ENCODE measurements around the gene PI4KA.
A peak's percentile ranks its signal among the peaks of the same experiment; 100 is the strongest.

Gene PI4KA

GRCh38 chr22:20881869-20882815 lies 23.5 kb upstream of the PI4KA start:
- DNase-seq (ENCODE audit: low read depth, low spot score) = no peak

DNA sequence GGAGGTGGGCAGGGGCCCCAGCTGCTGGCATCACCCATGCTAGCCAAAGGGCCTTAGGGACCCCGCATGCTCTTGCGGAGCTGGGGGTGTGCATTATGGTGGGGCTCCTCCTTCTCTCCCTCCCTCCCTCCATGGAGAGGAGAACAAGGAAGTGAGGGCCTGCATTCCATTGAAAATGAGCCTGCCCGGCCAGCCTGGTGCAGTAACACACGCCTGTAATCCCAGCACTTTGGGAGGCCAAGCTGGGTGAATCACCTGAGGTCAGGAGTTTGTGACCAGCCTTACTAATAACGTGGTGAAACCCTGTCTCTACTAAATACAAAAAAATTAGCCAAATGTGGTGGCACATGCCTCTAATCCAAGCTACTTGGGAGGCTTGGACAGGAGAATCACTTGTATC lies 22.6 kb upstream of the PI4KA start:
- DNase-seq (ENCODE audit: low read depth, low spot score) = no peak

DNA sequence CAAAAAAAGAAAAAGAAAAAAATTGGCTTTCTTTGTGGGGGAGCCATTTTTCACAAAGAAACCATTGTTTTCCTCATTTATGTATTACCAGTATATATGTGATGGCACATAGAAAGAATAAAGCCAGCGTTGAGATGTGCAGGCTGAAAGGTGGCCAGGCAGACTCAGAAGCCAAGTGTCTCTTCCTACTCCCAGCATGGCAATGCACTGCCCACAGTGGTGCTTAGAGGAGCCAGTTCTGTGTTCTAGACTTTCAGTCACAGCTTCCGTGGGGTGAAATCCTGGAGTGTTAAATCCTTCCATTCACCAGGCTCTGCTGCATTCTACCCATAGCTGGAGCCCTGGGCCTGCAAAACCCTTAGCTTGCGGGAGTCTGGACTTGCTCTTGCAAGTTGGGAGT lies 19.1 kb upstream of the PI4KA start:
- no peak for DNase-seq (ENCODE audit: low read depth, low spot score)

DNA sequence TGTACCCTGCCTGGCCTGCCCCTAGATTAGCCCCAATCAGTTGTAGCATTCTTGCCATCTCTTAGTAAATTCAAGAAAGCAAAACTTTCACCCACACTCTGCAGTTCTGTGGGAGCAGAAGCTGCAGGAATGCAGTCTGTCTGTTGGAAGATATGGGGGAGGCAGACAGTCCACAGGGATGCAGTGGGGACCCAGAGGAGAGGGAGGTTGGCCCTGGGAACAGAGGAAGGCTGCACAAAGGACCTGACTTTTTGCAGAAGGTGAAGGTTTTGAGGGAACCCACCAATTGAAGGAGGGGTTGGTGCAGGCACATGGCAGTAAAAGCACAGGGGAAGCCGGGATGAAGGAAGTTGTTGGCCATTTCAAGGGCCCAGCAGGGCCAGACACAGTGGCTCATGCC lies 16.7 kb upstream of the PI4KA start:
- no peak for DNase-seq (ENCODE audit: low read depth, low spot score)

GRCh38 chr22:20873214-20873613 lies 14.6 kb upstream of the PI4KA start:
- no peak for DNase-seq (ENCODE audit: low read depth, low spot score)

DNA sequence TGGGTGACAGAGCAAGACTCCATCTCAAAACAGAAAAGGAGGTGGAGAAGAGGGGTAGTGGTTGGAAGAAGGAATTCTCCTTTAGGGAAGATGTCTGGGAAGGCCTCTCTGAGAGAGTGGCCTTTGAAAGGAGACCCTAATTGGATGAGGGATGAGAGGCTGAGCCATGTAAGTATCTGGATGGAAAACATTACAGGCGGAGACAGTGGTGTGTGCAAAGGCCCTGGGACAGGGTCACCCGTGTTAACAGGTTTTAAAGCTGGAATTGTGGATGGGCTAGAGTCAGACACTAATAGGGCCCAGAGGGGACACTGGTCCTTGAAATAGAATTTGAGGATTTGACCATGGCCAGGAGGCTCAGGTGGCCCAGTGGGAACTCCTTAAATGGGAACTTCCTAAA lies 10.6 kb upstream of the PI4KA start:
- DNase-seq (ENCODE audit: low read depth, low spot score) = no peak

DNA sequence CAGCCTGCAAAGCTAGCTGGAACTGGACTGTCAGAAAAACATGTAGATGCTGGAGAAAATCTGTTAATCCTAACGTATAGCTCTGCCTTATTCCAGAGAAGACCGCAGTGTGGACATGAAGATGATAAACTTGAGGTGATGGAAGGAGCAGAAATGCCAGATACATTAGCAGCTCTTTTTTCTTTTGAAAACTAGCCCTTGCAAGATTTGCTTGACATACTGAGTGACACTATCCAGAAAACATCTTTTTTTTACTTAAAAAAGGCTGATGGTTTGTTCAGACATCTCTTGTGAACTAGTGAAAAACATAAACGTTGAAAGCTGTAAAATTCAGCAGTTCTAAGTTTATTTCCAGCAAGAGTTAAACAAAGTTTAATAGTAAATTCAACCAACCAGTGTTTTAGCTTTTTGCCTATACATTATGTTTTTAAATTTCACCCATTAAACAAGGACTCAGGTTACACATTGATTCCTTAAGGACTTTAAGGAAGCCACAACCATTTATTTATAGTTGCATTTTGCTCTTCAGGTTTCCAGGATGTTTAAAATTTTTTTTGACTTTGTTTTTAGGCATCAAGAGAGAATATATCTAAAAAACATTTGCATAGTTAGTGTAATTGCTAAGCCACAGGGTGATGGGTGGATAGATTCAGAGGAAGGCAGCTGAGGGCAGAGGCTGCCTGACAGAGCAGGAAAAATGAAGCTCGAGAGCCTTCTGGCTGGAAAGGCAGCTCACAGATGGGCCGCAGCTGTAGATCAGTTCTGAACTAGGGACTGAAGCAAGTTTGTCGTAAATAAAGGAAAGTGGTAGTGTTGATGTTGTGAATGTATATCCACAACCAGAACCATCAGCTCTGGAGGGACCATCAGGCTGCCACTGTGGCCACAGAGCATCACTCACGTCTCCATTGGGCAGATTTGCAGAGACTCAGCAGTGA lies 9.7 kb upstream of the PI4KA start:
- no peak for DNase-seq (ENCODE audit: low read depth, low spot score)

DNA sequence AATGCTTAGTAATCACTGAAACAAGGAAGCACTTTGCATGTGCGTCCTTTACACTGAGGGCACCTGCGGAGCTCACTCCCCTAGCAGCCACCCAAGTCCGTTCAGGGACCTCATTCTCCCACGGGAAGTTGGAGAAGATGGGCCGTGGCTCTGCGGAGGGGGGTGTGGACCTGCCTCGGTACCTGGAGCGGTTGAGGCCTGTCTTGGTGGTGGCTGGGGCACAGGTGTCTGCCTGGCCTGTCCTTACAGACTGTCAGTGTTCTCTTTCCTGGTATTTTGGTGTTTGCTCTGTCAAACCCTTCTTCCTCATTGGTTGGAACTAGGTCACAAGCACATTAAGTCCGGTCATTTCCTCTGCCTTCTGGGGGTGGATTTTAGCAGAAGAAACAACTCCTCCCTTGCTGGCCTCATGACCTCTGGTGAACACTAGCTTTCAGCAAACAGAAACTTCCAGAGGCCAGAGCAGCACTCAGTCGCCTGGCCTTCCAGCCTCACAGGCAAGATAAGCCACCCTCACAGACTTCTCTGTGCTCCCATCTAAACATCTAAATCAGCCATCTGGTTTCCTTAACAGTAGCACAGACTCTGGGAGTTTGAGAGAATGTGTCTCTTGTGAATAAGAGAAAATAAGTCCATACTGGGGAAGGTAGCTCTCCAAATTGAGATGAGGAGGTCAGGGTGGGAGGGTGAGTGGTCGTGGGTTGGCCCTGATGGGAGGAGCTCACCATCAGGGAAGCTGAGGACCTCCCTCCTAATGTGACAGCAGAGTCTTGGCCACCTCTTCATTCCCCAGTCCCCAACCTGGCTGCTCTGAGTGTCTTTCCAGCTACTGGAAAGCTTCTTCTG lies 8.8 kb upstream of the PI4KA start:
- no peak for DNase-seq (ENCODE audit: low read depth, low spot score)

DNA sequence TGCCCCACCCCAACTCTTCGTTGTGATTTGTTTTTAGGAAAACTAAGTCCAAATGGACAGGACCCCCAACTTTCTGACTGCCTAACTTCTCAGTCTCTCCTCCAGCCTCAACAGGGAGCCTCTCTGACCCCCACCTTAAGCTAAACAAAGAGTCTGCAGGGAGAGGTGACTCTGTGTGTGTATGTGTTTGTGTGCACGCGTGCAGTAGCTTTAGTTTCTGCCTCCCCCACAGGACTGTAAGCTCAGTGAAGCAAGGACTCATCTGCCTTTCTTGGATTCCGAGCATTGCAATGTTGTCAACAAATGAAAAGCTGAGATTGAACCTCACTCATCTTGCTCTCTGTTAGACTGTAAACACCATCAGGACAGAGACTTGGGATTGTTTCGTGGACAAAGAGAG lies 8.1 kb upstream of the PI4KA start:
- no peak for DNase-seq (ENCODE audit: low read depth, low spot score)

DNA sequence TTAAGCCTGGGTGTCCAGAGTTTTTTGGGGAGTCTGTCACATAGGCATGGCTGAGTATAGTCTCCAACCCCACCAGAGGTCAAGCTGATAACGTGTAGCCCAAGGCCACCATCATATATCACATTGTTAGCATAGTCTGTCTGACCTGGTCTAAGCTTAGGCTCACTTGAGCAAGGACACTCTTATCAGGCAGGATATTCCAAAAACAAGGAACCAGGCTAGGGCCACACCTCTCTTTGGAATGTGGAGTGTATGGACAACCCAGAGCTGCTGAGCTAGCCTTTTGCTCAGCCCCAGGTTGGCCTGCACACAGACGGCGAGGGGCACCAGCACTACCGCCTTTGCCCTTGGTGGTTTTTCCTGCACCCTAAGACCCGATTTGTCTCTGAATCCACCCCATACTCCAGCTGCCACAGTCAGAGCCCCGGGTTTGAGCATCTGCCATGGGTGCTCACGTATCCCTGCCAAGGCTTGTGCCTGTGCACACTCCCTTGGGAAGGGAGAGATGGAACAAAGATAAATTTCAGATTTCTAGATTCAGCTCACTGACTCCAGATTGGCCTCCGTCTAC lies 7.3 kb upstream of the PI4KA start:
- no peak for DNase-seq (ENCODE audit: low read depth, low spot score)

DNA sequence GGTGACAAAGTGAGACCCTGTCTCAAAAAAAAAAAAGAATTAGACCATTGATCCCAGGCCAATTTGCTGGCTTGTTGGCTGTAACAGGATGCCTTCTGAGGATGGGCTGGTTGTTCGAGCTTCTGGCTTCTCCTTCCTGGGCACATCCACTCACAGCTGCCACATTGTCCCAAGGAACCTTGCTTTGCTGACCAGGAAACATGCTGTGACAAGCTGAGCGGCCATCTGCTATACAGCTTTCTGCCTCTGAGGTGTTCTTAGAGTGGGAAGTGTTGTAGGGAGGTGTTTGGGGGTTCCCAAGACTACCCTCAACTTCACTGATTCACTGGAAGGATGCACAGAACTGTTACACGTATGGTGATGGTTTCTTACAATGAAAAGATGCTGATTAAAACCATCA lies 6.7 kb upstream of the PI4KA start:
- DNase-seq (ENCODE audit: low read depth, low spot score) = no peak

- no peak for DNase-seq (ENCODE audit: low read depth, low spot score)
These were observed 5.7 kb upstream of the PI4KA start for GRCh38 chr22:20864186-20864908.

- DNase-seq (ENCODE audit: low read depth, low spot score) = no peak
These were observed 4.8 kb upstream of the PI4KA start for GRCh38 chr22:20863366-20863765.

DNA sequence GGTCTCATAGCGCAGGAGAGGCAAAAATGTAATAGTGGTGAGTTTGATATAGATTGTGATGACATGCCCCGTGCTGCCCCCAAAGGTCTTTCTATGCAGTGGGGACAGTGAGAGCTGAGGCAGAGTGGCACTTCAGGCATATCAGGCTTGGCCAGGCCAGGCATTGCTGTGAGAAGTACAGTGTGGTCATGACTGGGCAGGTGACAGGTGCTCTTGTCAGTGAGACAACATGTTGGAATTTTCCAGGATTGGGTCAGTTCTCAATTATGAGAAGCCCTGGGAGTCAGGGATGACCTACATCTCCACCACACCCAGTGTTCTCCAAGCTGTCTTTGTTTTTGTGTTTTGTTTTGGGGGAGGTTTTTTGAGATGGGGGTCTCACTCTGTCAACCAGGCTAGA lies 3.9 kb upstream of the PI4KA start:
- no peak for DNase-seq (ENCODE audit: low read depth, low spot score)

DNA sequence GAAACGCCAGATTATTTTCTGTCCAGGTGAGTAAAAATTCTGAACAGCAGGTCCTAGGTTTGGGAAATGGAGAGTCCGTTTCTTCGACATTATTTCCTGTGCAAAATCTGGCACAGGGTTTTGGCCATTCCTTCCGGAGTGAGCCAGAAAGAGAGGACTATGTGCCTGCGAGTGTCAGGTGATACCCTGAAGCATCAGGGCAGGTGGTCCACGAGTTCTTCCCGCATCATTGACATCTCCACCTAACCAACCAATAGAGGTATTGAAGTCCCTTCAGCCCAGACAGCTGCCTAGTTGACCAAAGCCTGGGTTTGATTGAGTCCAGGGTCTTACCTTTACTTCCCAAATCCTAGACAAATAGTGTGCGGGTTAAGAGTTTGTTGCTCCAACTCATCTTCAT lies 1.0 kb upstream of the PI4KA start:
- DNase-seq (ENCODE audit: low read depth, low spot score) = no peak

DNA sequence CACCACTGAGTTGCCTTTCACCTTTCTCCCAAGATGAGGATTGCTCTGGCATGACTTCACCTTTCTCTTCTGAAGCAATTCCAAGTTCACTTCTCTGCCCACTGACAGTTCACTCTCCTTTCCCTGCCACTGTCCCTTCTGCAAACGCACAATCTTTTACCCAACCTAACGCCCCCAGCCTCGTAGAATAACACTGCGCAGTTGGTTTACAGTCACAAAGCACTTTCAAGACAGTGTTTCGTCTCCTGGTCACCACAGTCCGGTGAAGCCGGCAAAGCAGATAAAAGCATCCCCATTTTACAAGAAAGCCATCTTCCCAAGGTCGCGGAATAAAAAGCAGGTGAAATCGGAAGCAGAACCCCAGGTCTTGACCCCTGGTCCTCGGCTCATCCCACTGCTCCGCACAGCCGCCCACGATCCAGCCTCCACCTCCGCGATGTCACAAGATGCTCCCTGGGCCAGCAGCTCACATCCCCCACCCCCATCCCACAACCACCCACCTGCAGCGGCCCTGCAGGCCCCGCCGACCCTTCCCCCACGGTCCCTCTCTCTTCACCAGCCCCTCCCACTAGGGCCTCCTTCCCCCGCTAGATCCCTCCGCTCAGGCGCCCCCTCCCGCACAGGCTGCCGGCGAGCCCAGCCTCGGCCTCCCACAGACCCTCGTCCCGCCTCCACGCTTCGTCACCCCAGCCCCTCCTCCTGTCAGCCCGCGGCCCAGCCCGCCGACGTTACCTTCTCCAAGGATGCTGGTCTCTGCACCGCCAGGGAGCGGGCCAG lies 585 bp downstream of the PI4KA start:
- DNase-seq (ENCODE audit: low read depth, low spot score) = peak; percentile 70

- DNase-seq (ENCODE audit: low read depth, low spot score) = no peak
These were observed 1.4 kb downstream of the PI4KA start for GRCh38 chr22:20857247-20857643.

DNA sequence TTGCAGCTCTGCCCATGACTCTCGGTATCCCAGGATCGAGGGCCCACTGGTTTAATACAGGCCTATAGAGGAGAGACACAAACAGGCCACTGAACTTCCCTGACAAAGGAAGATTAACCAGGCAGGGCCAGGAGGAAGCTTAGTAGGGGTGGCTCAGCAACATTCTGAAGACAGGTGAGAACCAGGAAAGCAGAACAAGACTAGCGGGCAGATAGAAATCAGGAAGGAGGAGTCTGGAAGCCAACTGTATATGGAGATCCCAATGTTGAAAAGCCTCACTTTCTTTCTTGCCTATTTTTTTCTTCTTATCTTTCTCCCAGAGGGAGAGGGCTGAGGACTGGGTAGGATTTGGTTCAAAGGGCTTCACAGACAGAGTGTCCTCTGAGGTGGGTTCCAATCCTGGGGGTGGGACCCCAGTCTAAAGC lies 5.4 kb downstream of the PI4KA start:
- no peak for DNase-seq (ENCODE audit: low read depth, low spot score)

GRCh38 chr22:20852503-20852902 lies 6.1 kb downstream of the PI4KA start:
- no peak for DNase-seq (ENCODE audit: low read depth, low spot score)

DNA sequence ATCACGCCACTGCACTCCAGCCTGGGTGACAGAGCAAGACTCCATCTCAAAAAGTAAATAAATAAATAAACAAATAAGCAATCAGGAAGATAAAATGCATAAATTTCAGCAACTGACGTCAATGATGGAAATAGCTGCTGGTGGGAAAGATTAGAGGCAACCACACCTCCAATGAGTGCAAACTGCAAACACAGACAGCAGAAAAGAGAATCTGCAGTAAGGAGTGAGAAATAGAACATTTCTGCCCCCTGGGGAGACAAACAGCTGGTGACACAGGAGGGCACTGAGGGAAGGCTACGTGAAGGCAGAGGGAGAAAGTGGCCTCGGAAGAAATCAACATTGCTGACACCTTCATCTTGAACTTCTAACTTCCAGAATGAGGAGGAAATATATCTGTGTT lies 6.5 kb downstream of the PI4KA start:
- DNase-seq (ENCODE audit: low read depth, low spot score) = no peak
